Measurements from ENCODE around the gene LRWD1.
"Not testable (repeated sequence)": the region's sequence is repeated elsewhere in the genome, so short reads cannot be mapped to it uniquely, and the experiment has no call there.

- not testable (repeated sequence) for TF ChIP-seq CTCF (IDR thresholded peaks at IDR 0.05; ENCODE audit: poor library complexity); EZH2phosphoT487 (IDR thresholded peaks at IDR 0.05; ENCODE audit: low read depth, severe bottlenecking, unreplicated experiment); EZH2 (IDR thresholded peaks at IDR 0.05; ENCODE audit: borderline replicate concordance)
Measured at GRCh38 chr7:102510575-102510974, 45.8 kb downstream of the LRWD1 start.
